NCI-H2196 treated with DMSO at 0.1 percent for 48 hours (cell line): Measurements from ENCODE around the gene RAP2A.

Experiments used
- DNase-seq: peaks from one replicate; lab custom pipeline; 2025; ENCODE audit not compliant: unreplicated experiment; lab: John Stamatoyannopoulos, UW

RAP2A gene

DNA sequence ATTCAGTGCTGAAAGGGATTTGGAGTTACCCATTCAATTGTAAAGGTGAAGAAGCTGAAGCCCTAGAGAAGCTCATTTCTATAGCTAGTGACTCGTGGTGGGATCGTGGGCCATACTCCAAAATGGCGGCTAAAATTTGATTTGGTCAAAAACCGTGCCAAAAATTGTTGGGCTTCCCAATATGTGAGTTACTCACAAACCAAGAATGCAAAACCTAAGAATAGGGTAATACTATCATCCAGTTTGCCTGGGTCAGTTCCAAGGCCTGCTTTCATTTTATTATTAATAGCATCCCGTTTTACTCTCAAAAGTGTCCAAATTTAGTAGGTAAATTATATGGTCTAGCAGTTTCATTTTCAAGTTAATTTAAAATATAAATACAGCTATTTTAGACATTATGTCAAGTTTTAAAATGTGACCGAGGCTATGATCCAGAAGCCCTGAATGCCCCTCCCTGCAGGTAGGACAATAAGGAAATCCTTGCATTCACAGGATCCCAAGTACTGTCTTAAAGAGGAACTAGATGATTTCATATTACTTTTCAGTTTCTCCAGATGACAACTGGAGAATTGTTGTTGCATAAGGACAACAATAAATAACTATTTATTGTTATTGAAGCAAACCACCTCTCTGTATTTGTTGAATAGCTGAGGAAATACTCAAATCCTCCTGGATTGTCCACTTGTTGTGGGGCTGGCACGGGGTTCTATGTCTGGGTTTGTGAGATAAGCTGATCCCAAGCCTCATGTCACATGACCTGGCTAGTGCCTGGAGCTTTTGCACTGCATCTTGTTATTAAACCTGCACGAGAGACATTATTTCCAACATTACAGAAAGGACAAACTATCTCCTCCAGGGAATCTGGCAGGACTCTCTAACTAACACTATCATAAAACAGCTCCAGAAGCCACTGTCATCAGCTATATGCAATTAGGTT, 11.6 kb upstream of the RAP2A start:
- DNase-seq: no peak

DNA sequence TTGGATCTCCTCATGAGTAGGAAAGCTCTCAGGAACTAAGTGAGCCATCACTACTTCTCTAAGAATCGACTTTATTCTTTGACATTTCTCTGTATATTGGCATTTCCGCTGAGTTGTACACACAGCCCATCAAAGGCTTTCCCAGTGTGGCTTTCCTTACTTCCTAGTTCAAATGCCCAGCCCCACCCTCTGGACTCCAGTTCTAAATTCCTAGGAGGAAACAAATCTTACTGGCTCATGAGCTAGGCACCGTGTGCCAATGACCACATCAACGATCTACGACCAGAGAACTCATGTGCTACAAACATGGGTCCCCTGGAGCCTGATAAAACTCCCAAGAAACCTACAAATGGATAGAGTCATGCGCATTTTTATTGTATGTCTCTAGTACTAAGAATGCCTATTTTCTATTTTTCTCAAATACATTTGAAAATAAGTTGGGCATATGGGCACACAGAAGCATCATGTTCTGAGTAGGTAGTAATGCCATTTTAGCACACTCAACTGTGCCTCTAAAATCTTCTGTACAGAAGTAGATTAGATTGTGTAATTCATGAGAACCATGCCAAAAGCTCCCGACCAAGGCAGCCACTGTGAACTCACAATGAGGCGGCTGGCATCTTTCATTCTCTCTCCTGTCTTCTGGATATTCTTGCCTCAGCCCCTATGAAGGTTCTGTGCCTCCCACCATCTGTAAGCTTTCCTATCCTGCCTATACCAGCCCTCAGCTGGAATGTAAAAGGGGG, 10.5 kb upstream of the RAP2A start:
- no peak for DNase-seq

DNA sequence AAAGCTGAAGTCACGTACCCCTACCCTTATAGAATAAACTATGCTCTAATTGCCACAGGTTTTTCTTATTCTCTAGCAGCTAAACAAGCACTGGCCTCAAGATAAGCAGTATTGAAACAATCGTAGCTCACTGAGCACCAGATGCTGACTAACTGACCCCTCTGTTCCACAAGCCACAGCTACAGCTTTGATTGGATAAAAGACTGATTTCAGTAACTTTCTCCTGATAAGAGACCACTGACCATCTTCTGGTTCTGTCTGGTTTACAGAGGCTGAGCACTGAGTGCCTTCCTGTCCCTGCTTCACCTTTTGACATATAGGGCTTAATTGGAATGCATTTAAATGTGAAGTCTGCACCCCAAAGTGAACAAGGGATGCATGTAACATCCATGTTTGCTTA, 8.4 kb upstream of the RAP2A start:
- DNase-seq: no peak

DNA sequence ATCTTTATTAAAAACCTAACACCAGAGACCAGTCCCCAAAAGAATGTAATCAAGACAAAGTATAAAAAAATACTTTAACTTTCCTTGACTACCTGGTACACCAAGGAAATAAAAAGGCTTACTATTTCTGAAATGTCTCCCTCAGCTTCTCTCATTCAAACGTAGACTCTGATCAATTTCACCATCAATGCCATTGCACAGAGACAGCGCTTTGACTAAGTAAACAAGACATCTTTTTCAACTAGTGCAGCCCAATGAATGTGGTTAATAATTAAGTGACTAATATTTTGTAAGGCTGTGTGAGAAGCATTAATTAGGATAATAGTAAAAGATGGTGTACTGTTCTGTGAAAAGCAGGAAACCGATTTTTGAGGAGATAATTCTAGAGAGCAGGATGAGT, 7.3 kb upstream of the RAP2A start:
- DNase-seq: no peak

DNA sequence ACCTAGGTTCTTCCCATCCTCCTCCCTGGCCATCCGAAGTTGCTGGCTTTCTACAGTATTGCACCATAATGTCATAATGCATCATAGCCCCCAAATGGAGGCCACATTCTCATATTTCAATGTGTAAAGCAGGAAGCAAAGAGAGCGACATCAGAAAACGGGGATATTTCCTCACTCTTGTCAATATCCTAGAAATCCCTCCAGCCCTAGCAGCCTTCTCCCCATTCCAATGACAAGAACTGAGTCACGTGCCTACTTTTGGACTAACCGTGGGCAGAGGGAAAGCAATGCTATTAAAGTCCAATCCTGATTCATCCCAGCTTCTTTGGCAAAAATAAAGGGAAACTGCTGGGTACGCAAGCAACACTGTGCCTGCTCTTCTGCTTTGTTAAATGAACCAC, 4.3 kb upstream of the RAP2A start:
- no peak for DNase-seq

DNA sequence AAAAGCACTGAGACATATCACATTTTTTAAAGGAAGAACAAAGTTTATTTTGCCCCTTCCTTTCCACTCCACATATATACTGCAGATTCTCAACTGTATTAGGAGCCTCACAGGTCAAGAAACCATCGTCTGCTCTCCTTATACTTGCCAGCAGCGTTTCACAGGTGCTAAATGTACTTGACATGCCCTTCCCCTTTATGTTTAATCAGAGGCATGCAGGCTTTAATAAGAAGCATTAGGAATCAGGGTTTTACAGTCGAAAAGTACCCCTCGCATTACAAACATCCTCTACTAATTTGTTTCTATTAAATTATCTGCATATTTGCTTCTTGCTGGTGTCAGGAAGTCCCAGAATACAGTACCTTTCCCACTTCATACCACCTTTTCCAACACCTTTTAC, 3.7 kb upstream of the RAP2A start:
- DNase-seq: no peak

DNA sequence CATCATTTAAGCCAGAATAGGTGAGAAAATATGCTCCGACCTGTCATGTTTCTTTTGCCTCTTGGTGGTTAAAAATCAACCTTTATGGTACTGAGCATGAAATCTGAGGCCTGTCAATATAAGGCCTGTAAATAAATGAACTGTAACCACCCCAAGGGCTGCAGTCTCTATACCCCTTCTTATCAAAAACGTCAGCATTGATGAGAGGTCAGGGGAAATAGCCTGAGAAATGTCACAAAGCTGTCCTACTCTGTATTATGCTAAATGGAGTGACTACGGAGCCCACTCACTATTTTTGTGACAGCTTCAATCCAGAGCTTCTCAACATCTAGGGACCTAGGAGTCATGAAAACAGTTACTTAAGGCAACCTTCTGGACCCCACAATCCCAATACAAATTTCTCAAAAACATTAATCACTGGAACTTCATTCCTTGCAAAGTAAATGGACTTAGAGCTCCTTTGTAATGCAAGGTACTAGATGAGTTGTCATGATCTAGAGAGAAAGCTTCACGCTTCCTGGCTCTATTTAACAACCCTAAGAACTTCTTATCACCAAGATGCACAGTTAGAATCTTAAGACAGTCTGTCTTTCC, 2.7 kb upstream of the RAP2A start:
- DNase-seq: no peak

DNA sequence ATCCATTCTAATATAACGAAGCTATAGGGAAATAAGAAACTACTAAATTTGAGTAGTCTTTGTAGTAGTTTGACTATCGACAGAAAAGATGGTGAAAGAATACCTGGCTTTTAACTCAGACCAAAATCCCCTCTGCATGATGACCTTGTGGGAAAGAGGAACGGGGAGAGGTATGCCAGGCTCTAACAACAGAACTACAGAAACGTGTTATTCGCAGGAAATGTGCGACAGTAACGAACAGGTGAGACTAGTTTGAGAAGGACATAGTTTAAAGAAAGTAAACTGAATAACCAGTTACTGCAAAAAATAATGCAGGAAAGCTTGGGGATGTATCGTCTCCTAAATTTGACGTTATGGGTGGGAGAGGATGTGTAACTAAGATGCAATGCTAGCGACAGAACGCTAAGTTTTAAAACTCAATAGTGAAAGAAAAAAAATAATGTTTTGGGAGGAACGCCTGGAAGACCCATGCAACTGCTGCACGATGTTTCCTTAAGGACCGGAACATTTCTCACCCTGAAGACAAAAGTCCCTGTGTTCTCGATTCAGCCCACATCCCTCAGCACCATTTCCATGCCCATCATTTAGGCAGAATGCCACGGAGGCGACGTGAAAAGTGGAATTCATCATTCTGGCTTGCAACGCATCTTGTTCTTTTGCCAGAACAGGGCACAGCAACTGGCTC, 1.6 kb upstream of the RAP2A start:
- DNase-seq: no peak

DNA sequence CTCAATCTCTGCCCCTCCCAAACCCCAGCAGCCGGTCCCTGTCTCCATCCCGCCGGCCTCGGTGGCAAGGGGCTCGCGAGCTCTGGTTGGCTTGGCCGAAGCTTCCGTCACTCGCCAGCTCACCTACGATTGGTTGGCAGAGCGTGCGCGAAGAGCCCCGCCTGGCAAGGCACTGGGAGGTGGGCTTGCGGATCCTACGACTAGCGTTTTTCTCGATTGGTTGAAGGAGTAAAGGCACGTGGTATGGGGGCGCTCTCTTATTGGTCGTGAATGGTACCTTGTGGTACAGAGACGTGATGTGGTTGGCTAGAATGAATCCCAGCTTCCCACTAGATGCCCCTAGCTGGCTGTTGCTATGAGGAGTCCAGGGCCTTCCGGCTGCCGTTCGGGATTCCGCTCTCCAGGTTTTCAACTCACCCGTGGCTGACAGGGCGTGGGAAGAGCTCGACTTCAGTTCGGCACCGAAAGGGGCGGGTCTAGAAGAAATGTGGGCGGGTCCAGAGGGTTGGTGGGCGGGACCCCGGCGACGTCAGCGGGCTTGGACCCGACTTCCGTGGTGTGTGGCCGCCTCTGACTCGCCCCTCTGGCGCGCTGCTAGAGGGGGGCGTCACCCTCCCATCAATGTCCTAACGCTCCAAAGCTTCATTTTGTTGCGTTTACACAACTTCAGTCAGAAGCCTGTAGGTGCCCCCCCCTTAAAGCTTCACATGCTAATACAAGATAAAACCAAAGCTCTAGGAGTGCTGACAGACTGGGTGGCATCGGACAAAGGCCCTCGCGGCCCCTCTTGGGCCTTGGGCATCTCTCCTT, 847 bp upstream of the RAP2A start:
- peak; percentile 95 for DNase-seq

DNA sequence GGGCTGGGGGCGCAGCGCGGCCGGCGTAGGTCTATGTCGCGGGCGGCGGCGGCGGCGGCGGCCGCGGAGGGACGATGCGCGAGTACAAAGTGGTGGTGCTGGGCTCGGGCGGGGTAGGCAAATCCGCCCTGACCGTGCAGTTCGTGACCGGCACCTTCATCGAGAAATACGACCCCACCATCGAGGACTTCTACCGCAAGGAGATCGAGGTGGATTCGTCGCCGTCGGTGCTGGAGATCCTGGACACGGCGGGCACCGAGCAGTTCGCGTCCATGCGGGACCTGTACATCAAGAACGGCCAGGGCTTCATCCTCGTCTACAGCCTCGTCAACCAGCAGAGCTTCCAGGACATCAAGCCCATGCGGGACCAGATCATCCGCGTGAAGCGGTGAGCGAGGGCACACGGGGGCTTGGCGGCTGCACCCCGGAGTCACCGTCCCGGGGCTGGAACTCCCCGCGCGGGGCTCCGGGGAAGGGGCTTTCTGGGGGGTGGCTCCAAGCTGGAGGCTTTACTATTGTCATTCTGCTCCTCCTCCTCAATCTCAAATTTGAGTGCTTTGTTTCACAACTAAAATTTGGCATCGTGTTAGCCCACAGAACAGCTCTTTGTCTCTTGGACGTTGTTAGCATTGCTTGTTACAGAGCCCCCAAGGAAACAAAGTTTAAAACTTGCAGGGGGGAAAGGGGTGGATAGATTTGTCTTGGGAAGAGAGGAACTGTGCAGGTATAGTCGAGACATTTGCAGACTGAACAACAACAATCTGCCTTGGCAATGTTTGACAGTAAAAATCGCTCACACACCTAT, 630 bp downstream of the RAP2A start:
- DNase-seq: no peak

DNA sequence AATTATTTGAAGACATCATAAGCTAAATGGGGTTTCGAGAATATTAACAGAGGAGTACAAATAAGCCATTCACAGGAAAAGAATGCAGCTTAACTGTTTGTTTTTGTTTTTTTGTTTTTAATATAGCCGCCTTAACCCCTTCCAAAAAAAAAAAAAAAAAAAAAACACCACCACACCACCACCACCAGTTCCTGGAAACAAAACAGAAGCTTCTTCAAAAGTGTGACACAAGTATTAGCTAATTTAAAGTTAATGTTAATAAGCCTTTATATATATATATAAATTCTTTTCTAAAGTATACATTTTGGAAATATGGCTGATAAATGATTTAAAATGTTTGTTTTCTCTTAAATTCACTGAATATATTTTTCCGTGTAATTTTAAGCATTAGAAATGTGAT, 1.4 kb downstream of the RAP2A start:
- DNase-seq: no peak

DNA sequence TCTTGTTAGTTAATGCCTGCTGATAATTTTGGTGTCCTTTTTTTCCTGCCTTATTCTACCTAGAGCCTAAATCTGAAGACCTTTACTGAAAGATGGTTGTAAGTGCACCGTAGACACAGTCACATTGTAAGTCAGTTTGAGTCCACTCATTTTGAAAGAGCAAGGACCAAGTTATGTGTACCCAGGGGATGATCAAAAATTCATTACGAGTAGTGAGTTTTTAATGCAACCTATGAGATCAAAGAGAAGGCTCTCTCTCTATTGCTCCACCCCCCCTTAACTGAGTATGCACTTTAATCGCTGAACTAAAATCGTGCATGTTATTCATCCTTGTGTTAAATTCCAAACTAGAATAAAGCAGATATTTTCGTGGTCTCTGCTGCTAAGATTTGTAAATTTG, 1.8 kb downstream of the RAP2A start:
- no peak for DNase-seq

DNA sequence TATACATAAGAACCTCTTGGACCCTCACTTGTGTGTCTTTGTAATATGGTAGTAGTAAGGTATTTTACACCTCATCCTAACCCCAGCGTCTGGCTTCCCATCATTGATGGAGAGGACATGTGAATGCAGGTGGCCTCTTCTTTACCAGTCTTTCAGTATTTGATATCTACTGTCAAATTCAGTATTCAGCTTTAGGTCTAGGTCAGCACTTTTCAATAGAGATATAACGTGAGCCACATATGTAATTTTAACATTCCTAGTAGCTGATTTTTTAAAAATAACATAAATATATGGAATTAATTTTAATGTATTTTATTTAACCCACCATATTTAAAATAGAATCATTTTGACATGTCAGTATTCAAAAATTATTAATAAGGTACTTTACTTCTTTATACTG, 2.9 kb downstream of the RAP2A start:
- no peak for DNase-seq

DNA sequence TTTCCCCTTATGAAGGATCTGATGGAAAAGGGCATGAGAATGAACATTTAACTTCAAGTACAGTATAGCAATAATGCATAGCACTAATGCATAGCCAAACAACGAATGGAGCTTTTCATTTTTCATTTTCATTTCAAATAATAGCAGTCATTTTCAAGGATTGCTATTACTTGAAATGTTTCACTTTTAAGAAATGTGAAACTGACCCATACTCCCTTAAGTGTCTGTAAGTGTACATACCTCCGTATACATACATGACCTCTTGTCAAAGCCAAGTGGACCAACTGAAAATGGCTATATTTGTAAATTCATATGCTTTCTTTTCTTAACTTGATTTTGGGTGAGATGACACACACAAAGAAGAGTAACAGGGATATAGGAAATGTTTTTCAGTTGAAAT, 3.8 kb downstream of the RAP2A start:
- DNase-seq: no peak

DNA sequence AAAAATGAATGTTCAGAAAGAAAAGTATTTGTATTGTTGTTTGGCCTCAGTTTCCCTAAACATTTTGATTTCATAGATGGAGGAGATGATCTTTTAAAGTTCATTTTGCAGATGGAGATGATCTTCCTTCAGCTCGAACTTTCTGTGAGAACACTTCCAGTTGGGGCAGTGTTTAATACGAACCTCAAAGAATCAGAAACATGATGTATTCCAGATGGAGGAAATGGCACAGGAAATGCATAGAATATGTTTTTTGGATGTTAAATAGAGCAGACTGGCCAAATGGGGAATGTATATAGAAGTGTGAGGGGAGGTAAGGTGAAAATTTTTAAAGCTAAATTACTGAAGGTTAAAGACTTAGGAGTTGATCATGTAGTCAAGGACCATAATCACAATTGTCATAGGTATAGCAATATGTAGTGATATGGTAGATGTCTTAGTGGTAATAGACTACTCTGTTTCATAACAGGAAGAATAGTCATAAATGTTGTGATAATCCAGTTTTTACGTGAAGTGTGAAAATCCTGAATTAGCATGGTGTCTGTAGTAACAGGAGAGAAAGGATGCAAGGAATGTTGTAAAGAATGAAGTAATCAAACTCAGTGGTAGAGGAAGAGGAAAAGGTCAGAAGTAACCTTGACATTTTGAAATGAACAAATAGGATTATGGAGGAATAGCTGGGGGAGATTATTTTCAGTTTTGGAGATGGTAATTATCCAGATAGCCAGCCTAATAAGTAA, 5.1 kb downstream of the RAP2A start:
- DNase-seq: no peak

DNA sequence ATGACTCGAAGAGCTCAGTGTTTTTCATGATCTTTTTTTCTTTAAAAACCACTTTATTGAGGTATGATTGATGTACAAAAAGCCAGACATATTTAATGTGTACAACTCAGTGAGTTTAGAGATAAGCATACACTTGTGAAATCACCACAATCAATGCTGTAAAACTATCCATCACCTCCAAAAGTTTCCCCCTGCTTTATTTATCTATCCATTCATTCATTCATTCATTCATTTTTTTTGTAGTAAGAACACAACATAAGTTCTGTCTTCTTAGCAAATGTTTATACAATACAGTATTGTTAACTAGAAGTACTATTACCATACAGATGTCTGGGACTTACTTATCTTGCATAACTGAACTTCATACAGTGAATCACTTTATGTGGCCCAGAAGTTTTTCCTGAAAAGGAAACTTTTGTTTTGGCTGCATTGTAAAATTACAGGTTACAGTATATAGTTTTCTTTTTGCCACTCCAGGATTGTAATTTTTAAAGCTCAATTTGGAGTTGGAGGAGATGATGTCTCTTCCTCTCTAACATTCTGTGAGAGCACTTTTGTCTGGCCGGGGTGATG, 6.7 kb downstream of the RAP2A start:
- DNase-seq: no peak

DNA sequence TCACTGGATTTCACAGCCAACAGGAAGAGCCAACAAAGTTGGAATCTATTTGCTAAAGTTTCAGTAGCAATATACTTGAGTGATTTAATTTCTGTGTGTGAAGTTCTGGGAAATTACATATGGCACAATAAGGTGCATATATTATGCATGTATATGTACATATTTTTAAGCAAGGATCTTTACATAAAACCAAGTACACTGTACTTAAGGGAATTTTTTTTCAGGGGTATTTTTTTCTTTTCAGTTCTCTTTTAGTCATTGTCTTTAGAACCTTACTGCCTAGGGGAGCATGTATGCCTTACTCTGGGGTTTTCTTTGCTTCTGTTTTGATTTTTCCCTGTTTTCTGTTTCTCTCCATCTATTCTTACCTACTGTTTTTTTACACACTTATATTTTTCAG, 7.4 kb downstream of the RAP2A start:
- no peak for DNase-seq

DNA sequence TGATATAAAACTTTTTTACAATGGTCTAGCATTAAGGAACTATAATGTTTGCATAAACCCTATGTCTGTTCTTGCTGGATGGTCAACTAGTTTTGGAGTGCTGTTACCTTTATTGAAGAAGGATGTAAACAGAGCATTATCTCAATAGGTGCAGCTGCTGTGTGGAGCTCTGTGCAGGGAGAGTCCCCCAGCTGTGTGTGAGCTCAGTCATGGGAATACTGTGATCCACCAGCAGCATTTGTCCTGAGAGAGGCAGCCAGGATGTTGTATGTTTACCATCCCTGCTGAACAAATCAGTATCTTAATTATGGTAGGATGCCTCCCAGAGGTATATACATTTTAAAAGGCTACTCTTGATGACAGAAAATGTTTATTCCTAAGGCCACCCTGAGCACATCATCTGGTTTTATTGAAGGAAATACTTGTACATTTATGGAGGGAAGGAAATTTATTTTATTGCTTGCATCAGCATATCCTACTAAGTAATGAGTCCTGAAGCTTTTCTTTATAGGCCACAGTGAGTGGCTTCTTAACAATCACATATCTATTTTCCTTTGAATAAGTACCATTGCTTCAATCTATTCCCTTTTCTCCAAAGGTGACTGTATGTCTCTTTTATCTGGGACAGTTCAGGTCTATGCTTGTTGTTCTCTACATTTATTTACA, 11.7 kb downstream of the RAP2A start:
- DNase-seq: no peak
